K562 (cell line): ENCODE results near the gene PLCB4.

Source experiments
- ARID3A ChIP-seq: IDR thresholded peaks from 2 replicates; pipeline ENCODE4 v1.6.1; 2012; ENCODE audit warnings: low read depth, low read length, improper control_type of control experiment, borderline replicate concordance
- BDP1 ChIP-seq: IDR thresholded peaks from 3 replicates; pipeline ENCODE4 v1.6.1; 2011; ENCODE audit not compliant: insufficient read length, insufficient read depth
- CBX1 ChIP-seq: sonication (generic); IDR thresholded peaks from 2 replicates; pipeline ENCODE4 v1.6.1; 2016; ENCODE audit warnings: antibody characterized with exemption, low read depth, mild to moderate bottlenecking
- DACH1 ChIP-seq: fragments of 450-650 bp; IDR thresholded peaks from 2 replicates; pipeline ENCODE4 v1.6.1; 2018; ENCODE audit not compliant: partially characterized antibody
- EZH2 ChIP-seq: IDR thresholded peaks from 2 replicates; pipeline ENCODE4 v1.6.1; 2012; ENCODE audit warnings: low read depth, mild to moderate bottlenecking, inconsistent platforms, low read length, borderline replicate concordance
- NFIX ChIP-seq: fragments of 250-450 bp; sonication (Bioruptor Pico); IDR thresholded peaks from 2 replicates; pipeline ENCODE4 v1.4.0; 2020; ENCODE audit warnings: low read depth, mild to moderate bottlenecking, moderate library complexity
- RBM22 ChIP-seq: fragments of 200-400 bp; formaldehyde crosslinking; IDR thresholded peaks from 2 replicates; pipeline ENCODE4 v1.6.1; 2018; ENCODE audit warnings: low read length, low read depth; ENCODE audit not compliant: poor library complexity, severe bottlenecking
- SMAD3 ChIP-seq: fragments of 450-650 bp; formaldehyde crosslinking; conservative IDR thresholded peaks from 2 replicates; pipeline ENCODE4 v1.4.0; 2020; ENCODE audit warnings: mild to moderate bottlenecking
- SMARCA5 ChIP-seq: fragments of 450-650 bp; IDR thresholded peaks from 2 replicates; pipeline ENCODE4 v1.6.1; 2016

GRCh38 chr20:9172851-9173250 lies 104.0 kb downstream of the PLCB4 start:
- TF ChIP-seq NFIX (CRISPR knock-in tag) (no peak), CBX1 (no peak), SMARCA5 (no peak), DACH1 (no peak), SMAD3 (CRISPR knock-in tag) (no peak), ARID3A (no peak), BDP1 (no peak), EZH2 (no peak), RBM22 (no peak)
